CD4-positive, alpha-beta T cell treated with Interleukin-1 beta for 1 hour (primary cell): Measurements from ENCODE around the gene ITPR3.

Source experiments
- DNase-seq, 2 donors: peaks; one replicate each; pipeline ENCODE4 v3.0.0-alpha.2; 2020 to 2022

ITPR3 gene

DNA sequence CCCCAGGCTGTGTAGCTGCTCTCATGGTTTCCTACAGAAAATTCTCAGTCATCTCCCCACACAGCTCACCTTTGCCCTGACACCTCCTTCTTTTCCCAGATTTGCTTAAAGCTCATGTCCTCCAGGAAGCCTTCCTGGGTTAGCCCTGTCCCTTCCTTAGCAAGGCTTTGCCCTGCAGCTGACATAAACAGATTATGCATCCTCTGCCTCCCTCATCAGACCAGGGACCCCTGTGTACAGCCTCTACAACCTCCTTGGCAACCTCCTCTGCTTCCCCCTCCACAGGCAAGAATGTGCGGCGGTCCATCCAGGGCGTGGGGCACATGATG, 50.6 kb downstream of the ITPR3 start:
- no peak for DNase-seq

DNA sequence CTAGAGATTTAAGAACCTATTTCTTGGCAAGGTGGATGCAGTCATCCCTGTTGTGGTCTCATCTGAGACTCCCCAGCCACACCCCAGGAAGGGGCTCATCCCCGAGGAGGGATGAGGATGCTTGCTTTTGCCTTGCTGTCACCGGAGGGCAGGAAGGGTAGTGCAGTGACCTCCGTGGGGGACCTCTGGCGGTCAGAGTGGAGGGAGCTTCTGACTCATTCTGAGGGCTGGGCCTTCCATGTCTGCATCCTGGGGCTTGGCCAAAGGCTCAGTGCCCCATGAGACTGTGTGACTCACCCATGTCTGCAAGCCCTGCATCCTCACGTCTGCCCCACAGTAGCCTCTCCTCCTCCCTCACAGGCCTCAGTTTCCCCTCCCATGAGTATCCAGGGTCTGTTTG, 51.7 kb downstream of the ITPR3 start:
- DNase-seq, result peak in 1 of 2 donors; percentile 6

DNA sequence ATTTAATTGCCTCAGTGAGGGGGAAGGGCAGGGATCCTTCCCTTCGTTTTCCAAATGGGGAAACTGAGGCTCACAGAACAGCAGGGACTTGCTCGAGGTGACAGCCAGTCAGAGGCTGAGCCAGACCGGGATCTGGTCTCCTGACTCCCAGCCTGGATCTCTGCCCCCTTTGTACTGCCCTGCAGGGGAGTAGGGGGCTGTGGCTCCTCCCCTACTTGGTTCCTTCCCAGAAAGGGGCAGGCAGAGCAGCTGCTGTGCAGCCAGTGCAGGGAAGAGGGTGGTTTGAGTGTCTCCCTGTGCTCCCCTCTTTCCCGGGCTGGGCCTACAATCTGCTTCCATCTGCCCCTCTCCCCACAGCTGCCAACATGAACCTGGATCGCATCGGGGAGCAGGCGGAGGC, 52.7 kb downstream of the ITPR3 start:
- no peak for DNase-seq

DNA sequence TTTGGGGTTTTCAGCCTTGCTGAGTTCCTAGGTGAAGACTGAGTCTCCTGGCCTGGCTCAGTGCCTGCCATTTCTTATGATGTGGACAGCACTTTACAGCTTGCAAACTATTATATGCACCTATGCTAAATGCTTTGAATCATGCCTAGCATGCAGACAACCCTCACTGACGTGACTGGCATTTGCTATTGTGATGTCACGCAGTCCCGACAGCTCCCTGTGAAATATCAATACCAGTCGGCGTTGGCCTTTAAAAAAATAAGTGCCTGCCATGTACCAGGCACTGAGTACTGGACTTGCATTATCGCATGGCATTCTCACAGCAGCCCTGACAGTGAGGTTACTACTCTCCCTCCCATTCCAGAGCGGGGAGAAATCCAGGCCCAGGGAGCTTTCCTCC, 54.8 kb downstream of the ITPR3 start:
- no peak for DNase-seq

DNA sequence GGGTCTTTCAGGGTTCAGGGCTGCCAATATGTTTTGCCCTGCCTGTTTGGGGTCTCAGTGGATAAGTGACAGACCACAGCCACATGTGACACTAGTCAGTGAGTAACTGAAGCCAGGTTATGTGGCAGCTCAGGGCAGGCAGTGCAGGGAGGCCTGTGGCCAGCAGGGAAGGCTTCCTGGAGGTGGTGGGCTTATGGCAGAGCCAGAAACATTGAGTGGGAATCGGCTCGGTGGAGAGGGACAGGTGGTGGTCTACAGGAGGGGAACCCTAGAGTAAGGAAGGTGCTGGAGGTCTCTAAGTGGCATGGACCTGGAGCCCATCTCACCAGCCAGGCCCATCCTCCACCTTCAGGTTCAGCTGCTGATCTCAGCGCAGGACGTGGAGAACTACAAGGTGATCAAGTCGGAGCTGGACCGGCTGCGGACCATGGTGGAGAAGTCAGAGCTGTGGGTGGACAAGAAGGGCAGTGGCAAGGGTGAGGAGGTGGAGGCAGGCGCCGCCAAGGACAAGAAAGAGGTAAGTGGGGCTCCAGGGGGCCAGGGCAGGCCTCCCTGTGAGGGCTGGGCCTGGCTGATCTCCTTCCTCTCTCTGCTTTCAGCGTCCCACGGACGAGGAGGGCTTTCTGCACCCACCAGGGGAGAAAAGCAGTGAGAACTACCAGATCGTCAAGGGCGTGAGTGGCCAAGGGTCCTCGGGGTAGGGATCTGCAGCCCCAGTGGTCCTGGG, 55.5 kb downstream of the ITPR3 start:
- DNase-seq, result no peak

DNA sequence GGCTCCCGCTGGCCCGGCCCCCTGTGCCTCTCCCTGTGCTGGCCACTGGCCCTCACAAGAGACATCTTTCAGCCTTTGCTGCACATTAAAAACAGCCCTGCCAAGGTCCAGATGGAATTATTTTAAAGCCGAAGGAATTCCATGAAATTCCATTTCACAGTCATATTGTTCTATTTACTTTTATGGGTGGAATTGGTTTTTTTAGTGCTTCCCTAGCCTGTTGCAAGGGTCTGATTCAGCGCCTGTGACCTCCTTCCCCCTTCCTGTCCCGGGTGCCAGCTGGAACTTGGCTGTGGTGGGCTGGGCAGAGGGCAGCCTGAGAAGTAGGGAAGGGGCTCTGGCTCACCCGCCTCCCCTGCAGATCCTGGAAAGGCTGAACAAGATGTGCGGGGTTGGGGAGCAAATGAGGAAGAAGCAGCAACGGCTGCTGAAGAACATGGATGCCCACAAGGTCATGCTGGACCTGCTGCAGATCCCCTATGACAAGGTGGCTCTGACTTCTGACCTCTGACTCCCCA, 56.1 kb downstream of the ITPR3 start:
- DNase-seq, result no peak

DNA sequence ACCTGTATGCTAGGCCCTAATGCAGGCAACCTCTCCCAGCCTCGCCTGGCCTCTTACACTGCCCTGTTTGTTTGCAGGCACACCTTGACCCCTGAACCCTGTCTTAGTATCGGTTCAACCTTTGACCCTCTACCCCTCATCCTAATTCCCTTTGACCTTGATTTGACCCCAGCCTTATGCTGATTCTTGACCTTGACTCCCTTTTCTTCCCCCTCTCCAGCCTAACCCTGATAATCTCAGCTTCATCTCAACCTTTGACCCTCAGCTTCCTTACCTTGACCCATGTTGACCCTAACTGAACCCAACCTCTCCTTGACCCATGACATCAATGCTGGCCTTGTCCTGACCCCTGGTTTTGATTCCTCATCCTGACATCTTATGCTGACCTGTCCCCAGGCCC, 56.6 kb downstream of the ITPR3 start:
- no peak for DNase-seq

DNA sequence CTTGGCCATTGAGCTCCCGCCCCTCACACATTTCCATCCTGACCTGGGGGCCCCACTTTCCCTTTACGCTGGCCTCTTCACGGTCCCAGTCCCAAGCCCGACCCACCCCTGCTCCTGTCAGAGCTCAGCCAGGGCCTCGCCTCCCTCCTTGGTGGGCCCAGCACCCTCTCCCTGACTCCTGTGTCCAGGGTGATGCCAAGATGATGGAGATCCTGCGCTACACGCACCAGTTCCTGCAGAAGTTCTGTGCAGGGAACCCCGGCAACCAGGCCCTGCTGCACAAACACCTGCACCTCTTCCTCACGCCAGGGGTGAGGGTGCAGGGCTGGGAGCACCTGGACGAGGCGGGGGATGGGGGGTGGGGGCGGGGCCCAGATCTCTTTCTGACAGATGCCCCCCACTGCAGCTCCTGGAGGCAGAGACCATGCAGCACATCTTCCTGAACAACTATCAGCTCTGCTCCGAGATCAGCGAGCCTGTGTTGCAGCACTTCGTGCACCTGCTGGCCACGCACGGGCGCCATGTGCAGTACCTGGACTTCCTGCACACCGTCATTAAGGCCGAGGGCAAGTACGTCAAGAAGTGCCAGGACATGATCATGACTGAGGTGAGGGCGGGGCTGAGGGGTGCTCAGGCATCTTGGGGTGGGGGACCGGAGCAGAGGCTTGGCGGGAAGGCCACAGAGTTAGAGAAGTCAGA, 57.3 kb downstream of the ITPR3 start:
- DNase-seq, result no peak

DNA sequence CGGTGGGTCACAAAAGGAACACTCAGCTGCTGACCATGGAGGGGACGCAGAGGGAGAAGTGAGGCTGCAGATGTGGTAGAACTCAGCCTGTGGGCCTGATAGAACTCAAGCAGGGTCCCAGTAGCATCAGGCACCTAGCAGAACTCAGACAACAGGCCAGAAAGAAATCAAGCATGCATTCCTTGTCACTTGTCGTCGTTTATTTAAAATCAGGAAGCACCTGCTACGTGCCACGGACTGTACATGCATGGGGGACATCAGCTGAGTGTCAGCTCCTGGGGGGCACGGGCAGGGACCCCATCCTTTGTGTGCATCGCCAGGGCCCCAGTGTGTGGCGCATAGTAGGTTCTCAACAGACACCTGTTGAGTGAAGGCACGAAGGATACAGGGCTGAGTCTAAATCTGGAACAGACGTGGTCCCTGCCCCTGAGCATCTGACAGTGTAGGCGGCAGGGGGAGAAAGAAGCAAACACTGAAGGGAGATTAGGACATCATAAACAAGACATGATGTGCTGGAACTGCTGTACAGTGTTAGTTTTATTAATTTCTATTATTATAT, 57.9 kb downstream of the ITPR3 start:
- no peak for DNase-seq

DNA sequence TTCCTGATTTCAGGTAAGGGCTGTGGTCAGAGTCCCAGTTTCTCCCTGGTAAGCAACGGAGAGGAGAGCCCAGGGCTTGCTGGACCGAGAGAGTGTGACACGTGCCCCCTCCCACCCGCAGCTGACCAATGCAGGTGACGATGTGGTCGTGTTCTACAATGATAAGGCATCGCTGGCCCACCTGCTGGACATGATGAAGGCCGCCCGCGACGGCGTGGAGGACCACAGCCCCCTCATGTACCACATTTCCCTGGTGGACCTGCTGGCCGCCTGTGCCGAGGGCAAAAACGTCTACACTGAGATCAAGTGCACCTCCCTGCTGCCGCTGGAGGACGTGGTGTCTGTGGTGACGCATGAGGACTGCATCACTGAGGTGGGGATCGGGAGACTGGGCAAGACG, 58.6 kb downstream of the ITPR3 start:
- no peak for DNase-seq

DNA sequence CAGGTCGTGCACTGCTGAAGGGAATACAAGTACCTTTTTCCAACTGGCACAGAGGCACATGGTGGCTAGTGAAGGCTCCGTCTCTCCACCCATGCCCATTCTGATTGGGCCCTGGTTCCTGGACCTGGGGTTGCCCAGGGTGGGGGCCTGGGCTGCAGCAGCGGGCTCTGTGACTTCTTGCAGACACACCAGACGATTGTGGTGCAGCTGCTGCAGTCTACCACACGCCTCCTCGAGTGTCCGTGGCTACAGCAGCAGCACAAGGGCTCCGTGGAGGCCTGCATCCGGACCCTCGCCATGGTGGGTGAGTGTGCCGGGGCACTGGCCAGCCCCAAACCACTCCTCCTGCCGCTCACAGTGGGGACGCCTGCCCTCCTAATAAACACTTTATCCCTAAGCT, 61.2 kb downstream of the ITPR3 start:
- DNase-seq, result no peak

DNA sequence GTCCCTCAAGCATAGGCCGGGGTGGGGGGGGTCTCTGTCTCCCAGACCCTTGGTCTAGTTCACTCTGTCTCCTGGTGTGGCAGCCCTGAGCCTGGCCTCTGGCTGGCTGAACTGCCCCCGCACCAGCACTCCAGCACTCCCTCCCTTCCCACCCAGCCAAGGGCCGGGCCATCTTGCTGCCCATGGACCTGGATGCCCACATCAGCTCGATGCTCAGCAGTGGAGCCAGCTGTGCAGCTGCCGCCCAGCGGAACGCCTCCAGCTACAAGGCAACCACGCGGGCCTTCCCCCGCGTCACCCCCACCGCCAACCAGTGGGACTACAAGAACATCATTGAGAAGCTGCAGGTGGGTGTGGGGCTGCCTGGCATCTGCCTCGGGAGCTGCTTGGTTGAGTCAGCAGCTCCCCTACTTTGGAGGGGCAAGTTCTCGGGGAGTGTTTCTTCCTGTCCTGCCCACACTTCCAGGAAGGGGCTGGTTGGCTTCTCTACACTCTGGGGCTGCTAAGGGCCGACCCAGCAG, 62.0 kb downstream of the ITPR3 start:
- DNase-seq, result peak in 1 of 2 donors; percentile 18

DNA sequence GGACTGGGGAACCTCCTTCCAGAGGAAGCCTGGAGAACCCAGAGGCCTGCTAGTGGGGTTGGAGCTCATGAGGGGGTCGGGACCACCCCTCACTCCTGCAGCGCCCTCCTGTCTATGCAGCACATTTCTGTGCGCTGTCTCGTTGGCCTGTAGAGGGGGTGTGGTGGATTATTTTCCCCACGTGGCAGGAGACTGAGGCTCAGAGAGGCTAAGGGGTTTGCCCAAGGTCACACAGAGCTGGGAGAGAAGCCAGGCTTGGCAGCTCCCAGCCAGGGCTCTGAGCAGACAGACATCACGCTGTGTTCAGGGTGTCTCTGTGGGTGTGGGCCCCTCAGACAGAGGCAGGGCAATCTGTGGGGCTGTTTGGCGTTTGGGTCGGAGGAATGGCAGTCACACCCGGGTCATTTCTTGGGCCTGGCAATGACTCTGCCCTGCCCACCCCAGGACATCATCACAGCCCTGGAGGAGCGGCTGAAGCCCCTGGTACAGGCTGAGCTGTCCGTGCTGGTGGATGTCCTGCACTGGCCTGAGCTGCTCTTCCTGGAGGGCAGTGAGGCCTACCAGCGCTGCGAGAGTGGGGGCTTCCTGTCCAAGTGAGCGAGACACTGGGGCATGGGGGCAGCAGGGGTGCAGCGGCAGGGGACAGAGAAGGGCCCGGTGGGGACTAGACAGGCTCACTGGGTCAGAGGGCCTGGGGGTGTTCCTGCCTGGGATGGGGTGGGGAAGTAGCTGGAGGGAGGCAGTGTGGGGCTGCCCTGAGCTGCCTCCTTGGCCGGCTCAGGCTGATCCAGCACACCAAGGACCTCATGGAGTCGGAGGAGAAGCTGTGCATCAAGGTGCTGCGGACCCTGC, 62.7 kb downstream of the ITPR3 start:
- no peak for DNase-seq

DNA sequence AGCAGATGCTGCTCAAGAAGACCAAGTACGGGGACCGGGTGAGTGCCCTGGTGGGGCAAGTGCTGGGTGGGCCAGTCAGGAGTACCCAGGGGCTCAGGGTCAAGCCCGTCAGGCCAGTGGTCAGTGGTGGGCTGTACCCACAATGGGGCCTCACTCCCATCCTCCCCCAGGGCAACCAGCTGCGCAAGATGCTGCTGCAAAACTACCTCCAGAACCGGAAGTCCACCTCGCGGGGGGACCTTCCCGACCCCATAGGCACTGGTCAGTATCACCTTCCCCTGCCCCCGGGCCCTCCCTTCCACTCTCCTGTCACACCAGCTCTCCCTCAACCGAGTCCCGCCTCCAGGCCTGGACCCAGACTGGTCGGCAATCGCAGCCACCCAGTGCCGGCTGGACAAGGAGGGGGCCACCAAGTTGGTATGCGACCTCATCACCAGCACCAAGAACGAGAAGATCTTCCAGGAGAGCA, 63.3 kb downstream of the ITPR3 start:
- DNase-seq, result no peak

DNA sequence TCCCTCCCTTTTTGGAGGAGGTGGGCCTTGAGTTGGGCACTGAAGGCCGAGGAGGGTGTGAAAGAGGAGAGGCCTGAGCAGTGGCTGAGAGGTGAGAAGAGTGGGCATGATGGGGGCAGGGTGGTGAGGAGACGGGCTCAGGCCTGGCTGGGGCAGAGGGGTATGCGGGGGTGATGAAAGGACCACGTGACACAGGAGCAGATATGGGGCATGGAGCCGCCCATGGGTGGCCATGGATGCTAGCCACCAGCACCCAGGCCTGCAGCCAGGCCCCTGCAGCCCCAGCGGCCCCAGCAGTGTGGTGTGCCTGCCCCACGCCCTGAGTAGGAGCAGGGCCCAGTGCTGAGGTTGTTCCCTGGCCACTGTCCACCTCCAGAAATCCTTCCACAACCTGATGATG, 63.9 kb downstream of the ITPR3 start:
- DNase-seq, result no peak

DNA sequence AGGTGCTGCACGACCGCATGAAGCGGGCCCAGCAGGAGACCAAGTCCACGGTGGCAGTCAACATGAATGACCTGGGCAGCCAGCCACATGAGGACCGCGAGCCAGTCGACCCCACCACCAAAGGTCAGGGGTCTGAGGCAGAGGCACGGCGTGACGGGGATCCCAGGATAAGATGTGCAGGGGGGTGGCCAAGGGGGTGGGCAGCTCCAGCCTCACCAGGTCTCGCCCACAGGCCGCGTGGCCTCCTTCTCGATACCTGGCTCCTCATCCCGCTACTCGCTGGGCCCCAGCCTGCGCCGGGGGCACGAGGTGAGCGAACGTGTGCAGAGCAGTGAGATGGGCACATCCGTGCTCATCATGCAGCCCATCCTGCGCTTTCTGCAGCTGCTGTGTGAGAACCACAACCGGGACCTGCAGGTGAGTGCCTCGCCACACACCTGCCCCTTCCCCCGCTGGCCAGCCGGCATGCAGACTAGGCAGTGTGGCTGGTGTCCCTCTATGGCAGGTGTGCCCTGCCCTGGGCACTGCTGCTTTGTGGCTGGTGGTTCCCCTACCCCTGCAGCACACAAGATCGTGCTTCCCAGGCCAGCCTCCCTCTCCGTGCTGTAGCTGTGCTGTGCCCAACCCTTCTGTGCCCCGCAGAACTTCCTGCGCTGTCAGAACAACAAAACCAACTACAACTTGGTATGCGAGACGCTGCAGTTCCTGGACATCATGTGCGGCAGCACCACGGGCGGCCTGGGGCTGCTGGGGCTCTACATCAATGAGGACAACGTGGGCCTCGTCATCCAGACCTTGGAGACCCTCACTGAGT, 64.5 kb downstream of the ITPR3 start:
- DNase-seq, result no peak

DNA sequence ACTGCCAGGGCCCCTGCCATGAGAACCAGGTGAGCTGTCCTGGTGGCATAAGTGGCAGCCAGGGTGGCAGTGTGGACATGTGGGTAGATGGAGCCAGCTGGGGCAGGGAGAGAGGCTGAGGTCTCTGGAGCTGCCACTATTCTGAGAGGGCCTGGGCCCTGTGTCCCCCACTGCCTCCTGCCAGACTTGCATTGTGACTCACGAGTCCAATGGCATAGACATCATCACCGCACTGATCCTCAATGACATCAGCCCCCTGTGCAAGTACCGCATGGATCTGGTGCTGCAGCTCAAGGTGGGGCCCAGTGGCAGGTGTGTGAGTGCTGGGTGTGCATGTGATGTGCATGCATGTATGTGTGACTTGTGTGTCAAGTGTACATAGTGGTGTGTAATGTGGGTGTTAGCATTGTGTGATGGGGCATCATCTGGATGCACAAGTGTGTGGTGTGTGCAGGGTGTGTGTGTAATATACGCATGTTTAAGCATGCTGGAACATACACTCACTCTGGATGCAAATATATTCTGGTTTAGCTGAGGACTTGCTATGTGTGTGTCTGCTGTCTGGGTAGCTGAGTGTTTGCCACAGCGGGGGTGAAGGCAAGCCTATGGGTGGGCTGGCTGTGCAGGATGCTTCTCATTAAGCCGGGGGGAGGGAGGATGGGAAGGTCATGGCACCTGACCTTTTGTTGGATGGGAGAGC, 65.3 kb downstream of the ITPR3 start:
- no peak for DNase-seq

DNA sequence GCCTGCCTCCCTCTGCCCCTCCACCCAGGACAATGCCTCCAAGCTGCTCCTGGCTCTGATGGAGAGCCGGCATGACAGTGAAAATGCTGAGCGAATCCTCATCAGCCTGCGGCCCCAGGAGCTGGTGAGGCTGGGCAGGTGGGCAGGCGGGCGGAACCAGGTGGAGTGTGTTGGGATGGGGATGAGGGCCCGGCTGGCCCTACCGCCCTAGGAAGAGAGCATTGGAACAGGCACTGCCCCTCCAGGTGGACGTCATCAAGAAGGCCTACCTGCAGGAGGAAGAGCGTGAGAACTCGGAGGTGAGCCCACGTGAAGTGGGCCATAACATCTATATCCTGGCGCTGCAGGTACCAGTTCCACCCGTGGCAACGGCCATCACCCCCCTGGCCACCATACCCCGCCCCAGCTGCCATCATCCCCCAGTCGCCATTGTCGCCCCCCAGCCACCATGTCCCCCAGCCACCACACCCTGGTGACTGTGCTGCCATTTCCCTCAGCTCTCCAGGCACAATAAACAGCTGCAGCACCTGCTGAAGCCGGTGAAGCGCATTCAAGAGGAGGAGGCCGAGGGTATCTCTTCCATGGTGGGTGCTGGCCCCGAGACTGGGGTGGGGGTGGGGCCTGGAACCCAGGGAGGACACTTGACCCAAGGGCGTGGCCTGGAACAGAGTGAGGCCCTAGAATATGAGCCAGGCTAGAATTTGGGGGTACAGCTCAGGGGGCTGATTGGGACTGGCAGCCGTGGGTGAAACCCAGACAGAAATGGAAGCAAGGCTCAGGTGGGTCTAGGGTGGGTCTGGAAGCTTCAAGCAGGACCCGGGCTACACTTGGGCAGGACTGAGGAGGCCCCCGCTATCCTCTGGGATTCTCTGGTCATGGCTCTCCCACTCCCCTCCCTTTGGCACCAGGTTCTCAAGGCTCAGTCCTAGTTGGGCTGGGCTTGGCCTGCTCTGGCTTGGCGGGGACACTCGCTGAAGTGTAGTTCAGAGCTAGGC, 66.2 kb downstream of the ITPR3 start:
- no peak for DNase-seq

DNA sequence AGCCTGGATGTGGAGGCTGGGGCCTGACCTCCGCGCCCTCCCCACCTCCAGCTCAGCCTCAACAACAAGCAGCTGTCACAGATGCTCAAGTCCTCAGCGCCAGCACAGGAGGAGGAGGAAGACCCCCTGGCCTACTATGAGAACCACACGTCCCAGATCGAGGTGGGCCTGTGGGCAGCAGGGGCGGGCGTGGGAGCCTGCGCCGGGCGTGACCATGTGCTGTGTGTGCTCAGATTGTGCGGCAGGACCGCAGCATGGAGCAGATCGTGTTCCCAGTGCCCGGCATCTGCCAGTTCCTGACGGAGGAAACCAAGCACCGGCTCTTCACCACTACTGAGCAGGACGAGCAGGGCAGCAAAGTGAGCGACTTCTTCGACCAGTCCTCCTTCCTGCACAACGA, 66.9 kb downstream of the ITPR3 start:
- DNase-seq, result no peak
